CD4-positive, CD25-positive, alpha-beta regulatory T cell (primary cell): ENCODE data around the gene OR2F1. TPM values are rescaled to one million over a fixed set of nuclear protein-coding genes. Genes with fewer than 3 reads are reported as not detected.
A peak's percentile ranks its signal among the peaks of the same experiment; 100 is the strongest.

Experiments used
- ATAC-seq, 2 donors: fragments of 150-1000 bp; cut with Tn5 transposase; one replicate each; pipeline ENCODE4 v1.10.0; 2021; ENCODE audit warnings: low read depth in 2 of 2, moderate number of reproducible peaks in 2 of 2, moderate library complexity in 1 of 2
- DNase-seq, 3 donors: peaks; one replicate each; pipeline versions ENCODE4 v3.0.0 to v3.0.0-alpha.2; 2012 to 2022; ENCODE audit warnings: mixed read lengths in 1 of 3
- H3K27ac ChIP-seq: one replicate; pipeline ENCODE4 v1.7.0; 2013; ENCODE audit warnings: mild to moderate bottlenecking, low read length; ENCODE audit not compliant: insufficient read depth, poor library complexity, severe bottlenecking
- H3K27me3 ChIP-seq: one replicate; pipeline ENCODE4 v1.7.0; 2013; ENCODE audit warnings: low read length; ENCODE audit not compliant: control insufficient read depth, insufficient read depth
- H3K36me3 ChIP-seq: one replicate; pipeline ENCODE4 v1.7.0; 2013; ENCODE audit warnings: mild to moderate bottlenecking, low read length, moderate library complexity; ENCODE audit not compliant: control insufficient read depth, insufficient read depth
- H3K4me1 ChIP-seq: 2 replicates; pipeline ENCODE4 v1.7.0; 2013; ENCODE audit warnings: mild to moderate bottlenecking, low read length; ENCODE audit not compliant: insufficient read depth, control insufficient read depth, poor library complexity, severe bottlenecking
- H3K4me3 ChIP-seq: one replicate; pipeline ENCODE4 v1.7.0; 2013; ENCODE audit warnings: low read depth, mild to moderate bottlenecking, low read length, moderate library complexity
- H3K9me3 ChIP-seq, 2 experiments: 1 replicate in 1 of 2; 2 replicates in 1 of 2; pipeline ENCODE4 v1.7.0; 2013; ENCODE audit warnings: low read length in 2 of 2, mild to moderate bottlenecking in 1 of 2, moderate library complexity in 1 of 2; ENCODE audit not compliant: control insufficient read depth in 2 of 2
- H3K27ac Mint-ChIP-seq, 3 donors: one replicate each; pipeline ENCODE4 v1.8.0; 2020 to 2022; ENCODE audit warnings: mild to moderate bottlenecking in 3 of 3, mixed read lengths in 3 of 3, moderate library complexity in 2 of 3
- H3K27me3 Mint-ChIP-seq: one replicate; pipeline ENCODE4 v1.8.0; 2022; ENCODE audit warnings: mild to moderate bottlenecking, mixed read lengths
- H3K36me3 Mint-ChIP-seq: one replicate; pipeline ENCODE4 v1.8.0; 2020; ENCODE audit warnings: mixed read lengths
- H3K4me1 Mint-ChIP-seq, 4 donors: one replicate each; pipeline ENCODE4 v1.8.0; 2020 to 2022; ENCODE audit warnings: mixed read lengths in 4 of 4, mild to moderate bottlenecking in 1 of 4
- H3K4me3 Mint-ChIP-seq, 4 donors: one replicate each; pipeline ENCODE4 v1.8.0; 2020 to 2022; ENCODE audit warnings: mild to moderate bottlenecking in 4 of 4, mixed read lengths in 4 of 4, moderate library complexity in 3 of 4
- H3K9me3 Mint-ChIP-seq, 7 donors: one replicate each; pipeline ENCODE4 v1.8.0; 2020 to 2022; ENCODE audit warnings: mixed read lengths in 7 of 7, mild to moderate bottlenecking in 3 of 7, moderate library complexity in 2 of 7
- polyA plus RNA-seq, 4 donors: library from polyadenylated mRNA; unstranded; fragments of 300-500 nt; fragmentation: Illumina TruSeq; gene quantifications; one replicate each; pipeline ENCODE4 v1.2.3, GENCODE V29; 2021
- total RNA-seq: library from RNA; stranded (reverse); gene quantifications from one replicate; pipeline ENCODE4 v1.2.3, GENCODE V29; 2022

OR2F1 gene
- total and polyA plus RNA-seq, 5 donors from 2014 or later = not detected

GRCh38 chr7:143979359-143979758, 24.7 kb downstream of the OR2F1 start:
- H3K4me1 ChIP-seq = no peaks in the 10 kb centered on the region
- Mint-ChIP-seq H3K4me1 (no peaks in the 10 kb centered on the region), H3K27ac (no peak overlapping the region), H3K36me3 (no peaks in the 10 kb centered on the region), H3K4me3 (no peak overlapping the region), H3K9me3 (peaks cover 0 to 3% (median 0%) of the 10 kb centered on the region in 7 donors), H3K27me3 (peaks cover 4% of the 10 kb centered on the region)
- no peak overlapping the region for H3K4me3 ChIP-seq
- peaks cover 8% of the 10 kb centered on the region for H3K27me3 ChIP-seq
- no peak for ATAC-seq
- DNase-seq = no peak
- no peaks in the 10 kb centered on the region for H3K9me3 ChIP-seq
- H3K27ac ChIP-seq = no peak overlapping the region
- H3K36me3 ChIP-seq = no peaks in the 10 kb centered on the region

- H3K4me3 Mint-ChIP-seq = no peak overlapping the region
- Histone ChIP-seq H3K27ac (no peak overlapping the region), H3K36me3 (no peaks in the 10 kb centered on the region), H3K27me3 (peaks cover 8% of the 10 kb centered on the region), H3K4me3 (no peak overlapping the region), H3K9me3 (no peaks in the 10 kb centered on the region), H3K4me1 (no peaks in the 10 kb centered on the region)
- H3K9me3 Mint-ChIP-seq = peaks cover 0 to 3% (median 0%) of the 10 kb centered on the region in 7 donors
- H3K36me3 Mint-ChIP-seq = no peaks in the 10 kb centered on the region
- ATAC-seq = no peak
- no peaks in the 10 kb centered on the region for H3K4me1 Mint-ChIP-seq
- no peak overlapping the region for H3K27ac Mint-ChIP-seq
- no peak for DNase-seq
- H3K27me3 Mint-ChIP-seq = peaks cover 4% of the 10 kb centered on the region
Measured at GRCh38 chr7:143979998-143980397, 25.4 kb downstream of the OR2F1 start.

- H3K4me1 Mint-ChIP-seq = no peaks in the 10 kb centered on the region
- Histone ChIP-seq H3K4me1 (no peaks in the 10 kb centered on the region), H3K27me3 (peaks cover 6% of the 10 kb centered on the region), H3K27ac (no peak overlapping the region), H3K9me3 (no peaks in the 10 kb centered on the region), H3K36me3 (no peaks in the 10 kb centered on the region), H3K4me3 (no peak overlapping the region)
- H3K27ac Mint-ChIP-seq = no peak overlapping the region
- peak overlapping the region in 1 of 4 donors; percentile 34 for H3K4me3 Mint-ChIP-seq
- H3K27me3 Mint-ChIP-seq = peaks cover 4% of the 10 kb centered on the region
- H3K36me3 Mint-ChIP-seq = no peaks in the 10 kb centered on the region
- no peak for DNase-seq
- peaks cover 0 to 3% (median 0%) of the 10 kb centered on the region in 7 donors for H3K9me3 Mint-ChIP-seq
- no peak for ATAC-seq
Measured at GRCh38 chr7:143980746-143981510, 26.3 kb downstream of the OR2F1 start.

- no peak overlapping the region for H3K4me3 ChIP-seq
- H3K9me3 ChIP-seq = no peaks in the 10 kb centered on the region
- no peak for ATAC-seq
- H3K27ac ChIP-seq = no peak overlapping the region
- no peaks in the 10 kb centered on the region for H3K27me3 ChIP-seq
- peaks cover 8% of the 10 kb centered on the region for H3K27me3 Mint-ChIP-seq
- no peaks in the 10 kb centered on the region for H3K36me3 ChIP-seq
- peaks cover 0 to 3% (median 0%) of the 10 kb centered on the region in 7 donors for H3K9me3 Mint-ChIP-seq
- peaks cover 0 to 5% (median 2%) of the 10 kb centered on the region in 4 donors for H3K4me1 Mint-ChIP-seq
- DNase-seq = no peak
- H3K4me3 Mint-ChIP-seq = no peak overlapping the region
- no peak overlapping the region for H3K27ac Mint-ChIP-seq
- no peaks in the 10 kb centered on the region for H3K4me1 ChIP-seq
- H3K36me3 Mint-ChIP-seq = no peaks in the 10 kb centered on the region
Measured at GRCh38 chr7:143983960-143984359, 29.3 kb downstream of the OR2F1 start.

- Histone ChIP-seq H3K4me1 (no peaks in the 10 kb centered on the region), H3K9me3 (peaks cover 2 to 8% of the 10 kb centered on the region in 2 experiments), H3K27ac (no peak overlapping the region), H3K36me3 (no peaks in the 10 kb centered on the region), H3K4me3 (no peak overlapping the region), H3K27me3 (peaks cover 3% of the 10 kb centered on the region)
- Mint-ChIP-seq H3K9me3 (peaks cover 0 to 9% (median 4%) of the 10 kb centered on the region in 7 donors), H3K27ac (no peak overlapping the region), H3K27me3 (peaks cover 9% of the 10 kb centered on the region), H3K36me3 (no peaks in the 10 kb centered on the region), H3K4me3 (no peak overlapping the region), H3K4me1 (peaks cover 0 to 5% (median 2%) of the 10 kb centered on the region in 4 donors)
- ATAC-seq (no peak), DNase-seq (peak in 1 of 3 donors; percentile 4)
Measured at GRCh38 chr7:143987513-143987912, 32.9 kb downstream of the OR2F1 start.

- Mint-ChIP-seq H3K27ac (no peak overlapping the region), H3K27me3 (peaks cover 7% of the 10 kb centered on the region), H3K4me1 (peaks cover 0 to 5% (median 2%) of the 10 kb centered on the region in 4 donors), H3K36me3 (no peaks in the 10 kb centered on the region), H3K4me3 (no peak overlapping the region), H3K9me3 (peaks cover 0 to 9% (median 2%) of the 10 kb centered on the region in 7 donors)
- H3K36me3 ChIP-seq = no peaks in the 10 kb centered on the region
- H3K4me1 ChIP-seq = no peaks in the 10 kb centered on the region
- peaks cover 2 to 8% of the 10 kb centered on the region in 2 experiments for H3K9me3 ChIP-seq
- no peak overlapping the region for H3K4me3 ChIP-seq
- DNase-seq (no peak), ATAC-seq (no peak)
- H3K27ac ChIP-seq = no peak overlapping the region
- H3K27me3 ChIP-seq = peaks cover 3% of the 10 kb centered on the region
Measured at GRCh38 chr7:143988976-143989745, 34.5 kb downstream of the OR2F1 start.

- Histone ChIP-seq H3K27ac (no peak overlapping the region), H3K9me3 (peaks cover 2 to 8% of the 10 kb centered on the region in 2 experiments), H3K27me3 (peaks cover 3% of the 10 kb centered on the region), H3K36me3 (no peaks in the 10 kb centered on the region), H3K4me3 (no peak overlapping the region), H3K4me1 (no peaks in the 10 kb centered on the region)
- no peaks in the 10 kb centered on the region for H3K4me1 Mint-ChIP-seq
- H3K9me3 Mint-ChIP-seq = peaks cover 0 to 9% (median 2%) of the 10 kb centered on the region in 7 donors
- no peak overlapping the region for H3K4me3 Mint-ChIP-seq
- peaks cover 4% of the 10 kb centered on the region for H3K27me3 Mint-ChIP-seq
- no peak for ATAC-seq
- H3K27ac Mint-ChIP-seq = no peak overlapping the region
- DNase-seq = no peak
- H3K36me3 Mint-ChIP-seq = no peaks in the 10 kb centered on the region
Measured at GRCh38 chr7:143992670-143993069, 38.0 kb downstream of the OR2F1 start.
